HepG2 (cell line): ENCODE data around the gene MYADML2. TPM values are rescaled to one million over a fixed set of nuclear protein-coding genes. Genes with fewer than 3 reads are reported as not detected.

Experiments used
- CBX1 ChIP-seq: IDR thresholded peaks from one replicate; pipeline ENCODE4 v1.6.1; 2016; ENCODE audit warnings: antibody characterized with exemption, low read depth
- GATAD2A ChIP-seq: IDR thresholded peaks from 2 replicates; pipeline ENCODE4 v1.6.1; 2016
- HNRNPK ChIP-seq: fragments of 200-400 bp; formaldehyde crosslinking; IDR thresholded peaks from 2 replicates; pipeline ENCODE4 v1.6.1; 2018; ENCODE audit warnings: low read length, low read depth, moderate library complexity, mild to moderate bottlenecking; ENCODE audit not compliant: poor library complexity, severe bottlenecking
- HOXA3 ChIP-seq: sonication (generic); formaldehyde crosslinking; IDR thresholded peaks from 2 replicates; pipeline ENCODE4 v1.5.0; 2020; ENCODE audit warnings: missing genetic modification reagents
- MTA1 ChIP-seq: sonication (generic); formaldehyde crosslinking; IDR thresholded peaks from 2 replicates; pipeline ENCODE4 v1.4.0; 2020; ENCODE audit warnings: missing genetic modification reagents, mild to moderate bottlenecking, borderline replicate concordance
- NR2F6 ChIP-seq, 2 experiments: IDR thresholded peaks; 2 replicates each; pipeline ENCODE4 v1.6.1; 2016; ENCODE audit warnings: antibody characterized with exemption in 1 of 2, mild to moderate bottlenecking in 1 of 2
- PHF20 ChIP-seq: sonication (generic); formaldehyde crosslinking; IDR thresholded peaks from 2 replicates; pipeline ENCODE4 v1.5.0; 2020; ENCODE audit warnings: mild to moderate bottlenecking, missing genetic modification reagents
- RXRA ChIP-seq: sonication (generic); formaldehyde crosslinking; IDR thresholded peaks from 2 replicates; pipeline ENCODE4 v1.5.1; 2020; ENCODE audit warnings: missing genetic modification reagents
- SRY ChIP-seq: sonication (generic); formaldehyde crosslinking; IDR thresholded peaks from 2 replicates; pipeline ENCODE4 v1.8.0; 2022; ENCODE audit warnings: mild to moderate bottlenecking, missing genetic modification reagents
- TBL1XR1 ChIP-seq: fragments of 150-350 bp; IDR thresholded peaks from 2 replicates; pipeline ENCODE4 v1.6.1; 2014; ENCODE audit warnings: borderline replicate concordance, low read length; ENCODE audit not compliant: partially characterized antibody
- U2AF2 ChIP-seq: fragments of 200-400 bp; formaldehyde crosslinking; IDR thresholded peaks from 2 replicates; pipeline ENCODE4 v1.6.1; 2017; ENCODE audit warnings: low read depth, mild to moderate bottlenecking, low read length
- ZNF232 ChIP-seq: sonication (generic); formaldehyde crosslinking; IDR thresholded peaks from 2 replicates; pipeline ENCODE4 v1.4.0; 2020; ENCODE audit warnings: missing genetic modification reagents, borderline replicate concordance
- ZNF234 ChIP-seq: sonication (generic); formaldehyde crosslinking; conservative IDR thresholded peaks from 2 replicates; pipeline ENCODE4 v1.5.1; 2020; ENCODE audit warnings: mild to moderate bottlenecking, missing genetic modification reagents
- ZNF335 ChIP-seq: sonication (generic); formaldehyde crosslinking; IDR thresholded peaks from 2 replicates; pipeline ENCODE4 v1.4.0; 2020; ENCODE audit warnings: missing genetic modification reagents
- ZNF530 ChIP-seq: sonication (generic); formaldehyde crosslinking; IDR thresholded peaks from 2 replicates; pipeline ENCODE4 v1.5.0; 2020; ENCODE audit warnings: low read depth, mild to moderate bottlenecking, missing genetic modification reagents
- polyA plus RNA-seq, 8 experiments: library from polyadenylated mRNA; depleted of rRNA in 3 of 8; stranded (reverse) in 7 of 8; unstranded in 1 of 8; fragments of >200 nt; fragmentation: Illumina TruSeq in 4 of 8; extraction: Trizol in 4 of 8; gene quantifications; 2 replicates each; pipeline versions ENCODE4 v1.2.1 to v1.2.3, GENCODE V29; 2011 to 2016; ENCODE audit warnings: low read depth in 4 of 8, missing spikeins in 1 of 8, mixed read lengths in 1 of 8; ENCODE audit not compliant: insufficient read depth in 1 of 8
- total RNA-seq, 5 experiments: library from RNA; depleted of rRNA; stranded (reverse); fragments of >200 nt; fragmentation: Illumina TruSeq; extraction: Trizol; gene quantifications; 2 replicates each; pipeline ENCODE4 v1.2.3, GENCODE V29; 2016; ENCODE audit warnings: low read depth in 1 of 5
- TF ChIP-seq, protein P1 (sequence below): sonication (generic); formaldehyde crosslinking; IDR thresholded peaks from 2 replicates; pipeline ENCODE4 v1.9.0; 2022; ENCODE audit warnings: low read depth, missing genetic modification reagents
- TF ChIP-seq, protein P2 (sequence below): sonication (generic); formaldehyde crosslinking; IDR thresholded peaks from 2 replicates; pipeline ENCODE4 v1.9.0; 2021; ENCODE audit warnings: missing genetic modification reagents, borderline replicate concordance
- TF ChIP-seq, protein P3 (sequence below): IDR thresholded peaks from 2 replicates; pipeline ENCODE4 v1.6.1; 2016; ENCODE audit warnings: mild to moderate bottlenecking
- TF ChIP-seq, protein P4 (sequence below): sonication (generic); formaldehyde crosslinking; IDR thresholded peaks from 2 replicates; pipeline ENCODE4 v1.5.0; 2020; ENCODE audit warnings: missing genetic modification reagents
- TF ChIP-seq, protein P5 (sequence below): sonication (generic); formaldehyde crosslinking; IDR thresholded peaks from 2 replicates; pipeline ENCODE4 v1.4.0; 2020; ENCODE audit warnings: mild to moderate bottlenecking, low read depth, missing genetic modification reagents

The MYADML2 gene
- total and polyA plus RNA-seq, 2 of the 13 experiments (the other 11 are each of a cell fraction or from before 2014, with no cell fraction given), result not detected

DNA sequence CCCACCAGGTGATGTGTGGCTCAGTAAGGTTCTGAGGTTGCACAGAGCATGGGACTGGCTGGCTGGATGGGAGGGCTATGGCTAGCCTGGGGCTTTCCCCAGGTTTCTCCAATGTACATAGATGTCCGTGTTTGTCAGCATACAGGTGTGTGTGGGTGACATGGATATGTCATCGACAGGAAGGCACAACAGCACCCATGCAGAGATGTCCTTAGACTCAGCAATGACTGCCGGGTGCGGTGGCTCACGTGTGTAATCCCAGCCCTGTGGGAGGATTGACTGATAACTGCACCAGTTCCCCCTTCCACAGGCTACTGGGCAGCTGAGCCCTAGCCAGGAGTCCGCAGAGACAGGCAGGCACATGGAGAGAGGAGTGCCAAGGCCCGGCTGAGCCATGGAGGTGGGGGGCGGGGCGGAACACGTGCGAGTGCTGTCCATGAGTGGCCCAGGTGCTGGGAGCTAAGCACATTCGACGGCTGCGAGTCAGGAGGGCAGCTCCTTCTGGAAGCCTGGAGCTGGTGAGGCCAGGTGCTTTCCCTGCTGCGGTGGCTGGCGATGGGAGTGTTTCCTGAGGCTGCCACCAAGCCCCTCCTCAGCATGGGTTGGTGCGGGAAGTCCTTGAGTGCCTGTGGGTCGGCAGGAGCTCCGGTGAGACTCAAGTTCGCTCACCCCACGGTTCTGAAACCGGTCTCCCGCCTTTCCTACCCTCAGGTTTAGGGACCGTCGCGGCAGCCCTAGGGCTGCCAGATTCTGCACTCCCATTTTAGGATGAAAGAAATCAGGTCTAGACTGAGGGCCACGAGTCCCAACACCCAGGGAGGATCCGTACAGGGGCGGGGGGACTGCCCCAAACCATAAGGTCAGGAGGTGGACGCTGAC is 29.5 kb upstream of the MYADML2 start (continued):
- TF ChIP-seq, protein P1, sequence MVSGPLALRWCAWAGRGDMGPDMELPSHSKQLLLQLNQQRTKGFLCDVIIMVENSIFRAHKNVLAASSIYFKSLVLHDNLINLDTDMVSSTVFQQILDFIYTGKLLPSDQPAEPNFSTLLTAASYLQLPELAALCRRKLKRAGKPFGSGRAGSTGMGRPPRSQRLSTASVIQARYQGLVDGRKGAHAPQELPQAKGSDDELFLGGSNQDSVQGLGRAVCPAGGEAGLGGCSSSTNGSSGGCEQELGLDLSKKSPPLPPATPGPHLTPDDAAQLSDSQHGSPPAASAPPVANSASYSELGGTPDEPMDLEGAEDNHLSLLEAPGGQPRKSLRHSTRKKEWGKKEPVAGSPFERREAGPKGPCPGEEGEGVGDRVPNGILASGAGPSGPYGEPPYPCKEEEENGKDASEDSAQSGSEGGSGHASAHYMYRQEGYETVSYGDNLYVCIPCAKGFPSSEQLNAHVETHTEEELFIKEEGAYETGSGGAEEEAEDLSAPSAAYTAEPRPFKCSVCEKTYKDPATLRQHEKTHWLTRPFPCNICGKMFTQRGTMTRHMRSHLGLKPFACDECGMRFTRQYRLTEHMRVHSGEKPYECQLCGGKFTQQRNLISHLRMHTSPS (CRISPR knock-in tag), result peak; percentile 62; the same call in 1 of the 2 replicates
- TF ChIP-seq ZNF234 (CRISPR knock-in tag) (no peak), ZNF530 (CRISPR knock-in tag) (no peak), PHF20 (CRISPR knock-in tag) (peak; percentile 38), ZNF232 (CRISPR knock-in tag) (no peak), ZNF335 (CRISPR knock-in tag) (no peak), TBL1XR1 (no peak), SRY (CRISPR knock-in tag) (no peak; the same call in 1 of the 2 replicates), U2AF2 (no peak), GATAD2A (CRISPR knock-in tag) (peak; percentile 17; the same call in 1 of the 2 replicates), RXRA (CRISPR knock-in tag) (peak; percentile 39; the same call in 1 of the 2 replicates), NR2F6 (IDR thresholded peaks at IDR 0.05) (peak; percentile 23; the same call in 1 of the 2 replicates), NR2F6 (CRISPR knock-in tag; IDR thresholded peaks at IDR 0.05) (no peak), HOXA3 (CRISPR knock-in tag) (peak; percentile 45; the same call in 1 of the 2 replicates), HNRNPK (peak; percentile 4), MTA1 (CRISPR knock-in tag) (peak; percentile 55; the same call in 1 of the 2 replicates), CBX1 (no peak)
- TF ChIP-seq, protein P2, sequence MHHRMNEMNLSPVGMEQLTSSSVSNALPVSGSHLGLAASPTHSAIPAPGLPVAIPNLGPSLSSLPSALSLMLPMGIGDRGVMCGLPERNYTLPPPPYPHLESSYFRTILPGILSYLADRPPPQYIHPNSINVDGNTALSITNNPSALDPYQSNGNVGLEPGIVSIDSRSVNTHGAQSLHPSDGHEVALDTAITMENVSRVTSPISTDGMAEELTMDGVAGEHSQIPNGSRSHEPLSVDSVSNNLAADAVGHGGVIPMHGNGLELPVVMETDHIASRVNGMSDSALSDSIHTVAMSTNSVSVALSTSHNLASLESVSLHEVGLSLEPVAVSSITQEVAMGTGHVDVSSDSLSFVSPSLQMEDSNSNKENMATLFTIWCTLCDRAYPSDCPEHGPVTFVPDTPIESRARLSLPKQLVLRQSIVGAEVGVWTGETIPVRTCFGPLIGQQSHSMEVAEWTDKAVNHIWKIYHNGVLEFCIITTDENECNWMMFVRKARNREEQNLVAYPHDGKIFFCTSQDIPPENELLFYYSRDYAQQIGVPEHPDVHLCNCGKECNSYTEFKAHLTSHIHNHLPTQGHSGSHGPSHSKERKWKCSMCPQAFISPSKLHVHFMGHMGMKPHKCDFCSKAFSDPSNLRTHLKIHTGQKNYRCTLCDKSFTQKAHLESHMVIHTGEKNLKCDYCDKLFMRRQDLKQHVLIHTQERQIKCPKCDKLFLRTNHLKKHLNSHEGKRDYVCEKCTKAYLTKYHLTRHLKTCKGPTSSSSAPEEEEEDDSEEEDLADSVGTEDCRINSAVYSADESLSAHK (CRISPR knock-in tag), result no peak
- TF ChIP-seq, protein P3, sequence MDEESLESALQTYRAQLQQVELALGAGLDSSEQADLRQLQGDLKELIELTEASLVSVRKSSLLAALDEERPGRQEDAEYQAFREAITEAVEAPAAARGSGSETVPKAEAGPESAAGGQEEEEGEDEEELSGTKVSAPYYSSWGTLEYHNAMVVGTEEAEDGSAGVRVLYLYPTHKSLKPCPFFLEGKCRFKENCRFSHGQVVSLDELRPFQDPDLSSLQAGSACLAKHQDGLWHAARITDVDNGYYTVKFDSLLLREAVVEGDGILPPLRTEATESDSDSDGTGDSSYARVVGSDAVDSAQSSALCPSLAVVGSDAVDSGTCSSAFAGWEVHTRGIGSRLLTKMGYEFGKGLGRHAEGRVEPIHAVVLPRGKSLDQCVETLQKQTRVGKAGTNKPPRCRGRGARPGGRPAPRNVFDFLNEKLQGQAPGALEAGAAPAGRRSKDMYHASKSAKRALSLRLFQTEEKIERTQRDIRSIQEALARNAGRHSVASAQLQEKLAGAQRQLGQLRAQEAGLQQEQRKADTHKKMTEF, result peak; percentile 1; the same call in 1 of the 2 replicates
- TF ChIP-seq, protein P4, sequence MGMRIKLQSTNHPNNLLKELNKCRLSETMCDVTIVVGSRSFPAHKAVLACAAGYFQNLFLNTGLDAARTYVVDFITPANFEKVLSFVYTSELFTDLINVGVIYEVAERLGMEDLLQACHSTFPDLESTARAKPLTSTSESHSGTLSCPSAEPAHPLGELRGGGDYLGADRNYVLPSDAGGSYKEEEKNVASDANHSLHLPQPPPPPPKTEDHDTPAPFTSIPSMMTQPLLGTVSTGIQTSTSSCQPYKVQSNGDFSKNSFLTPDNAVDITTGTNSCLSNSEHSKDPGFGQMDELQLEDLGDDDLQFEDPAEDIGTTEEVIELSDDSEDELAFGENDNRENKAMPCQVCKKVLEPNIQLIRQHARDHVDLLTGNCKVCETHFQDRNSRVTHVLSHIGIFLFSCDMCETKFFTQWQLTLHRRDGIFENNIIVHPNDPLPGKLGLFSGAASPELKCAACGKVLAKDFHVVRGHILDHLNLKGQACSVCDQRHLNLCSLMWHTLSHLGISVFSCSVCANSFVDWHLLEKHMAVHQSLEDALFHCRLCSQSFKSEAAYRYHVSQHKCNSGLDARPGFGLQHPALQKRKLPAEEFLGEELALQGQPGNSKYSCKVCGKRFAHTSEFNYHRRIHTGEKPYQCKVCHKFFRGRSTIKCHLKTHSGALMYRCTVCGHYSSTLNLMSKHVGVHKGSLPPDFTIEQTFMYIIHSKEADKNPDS (CRISPR knock-in tag), result peak; percentile 90; the same call in 1 of the 2 replicates
- TF ChIP-seq, protein P5, sequence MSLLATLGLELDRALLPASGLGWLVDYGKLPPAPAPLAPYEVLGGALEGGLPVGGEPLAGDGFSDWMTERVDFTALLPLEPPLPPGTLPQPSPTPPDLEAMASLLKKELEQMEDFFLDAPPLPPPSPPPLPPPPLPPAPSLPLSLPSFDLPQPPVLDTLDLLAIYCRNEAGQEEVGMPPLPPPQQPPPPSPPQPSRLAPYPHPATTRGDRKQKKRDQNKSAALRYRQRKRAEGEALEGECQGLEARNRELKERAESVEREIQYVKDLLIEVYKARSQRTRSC (CRISPR knock-in tag), result peak; percentile 95; the same call in 1 of the 2 replicates
